GM18505 (cell line): ENCODE results near the gene PNPO.

Source experiments
- ATAC-seq: cut with Tn5 transposase; IDR thresholded peaks from one replicate; pipeline ENCODE4 v1.9.1; 2021; ENCODE audit not compliant: unreplicated experiment
- POLR2A ChIP-seq: IDR thresholded peaks from 4 replicates; pipeline ENCODE4 v1.6.1; 2011; ENCODE audit warnings: borderline replicate concordance; ENCODE audit not compliant: insufficient read depth, insufficient read length; ENCODE audit errors: extremely low read depth

PNPO gene

GRCh38 chr17:47964856-47965255 is 23.5 kb downstream of the PNPO start:
- no peak for TF ChIP-seq POLR2A
- no peak for ATAC-seq

- no peak for TF ChIP-seq POLR2A
- ATAC-seq = no peak
Observed at GRCh38 chr17:47966079-47966519, 24.7 kb downstream of the PNPO start.

GRCh38 chr17:47967607-47968252 is 26.4 kb downstream of the PNPO start:
- TF ChIP-seq POLR2A = no peak

GRCh38 chr17:47968836-47969235 is 27.5 kb downstream of the PNPO start:
- no peak for TF ChIP-seq POLR2A
- ATAC-seq = no peak

More at GRCh38 chr17:47967607-47968252, 26.4 kb downstream of the PNPO start:
- no peak for ATAC-seq

- TF ChIP-seq POLR2A = no peak
- no peak for ATAC-seq
Observed at GRCh38 chr17:47969930-47970724, 28.8 kb downstream of the PNPO start.

GRCh38 chr17:47970725-47971499 is 29.5 kb downstream of the PNPO start, which contains the start of gene CDK5RAP3:
TSS of gene CDK5RAP3 (plus strand) at chr17:47971113. CDS start at chr17:47971147, 34 bp downstream.
- peak; percentile 94 for ATAC-seq
- peak; percentile 95 for TF ChIP-seq POLR2A

GRCh38 chr17:47973541-47973940 is 32.2 kb downstream of the PNPO start:
- ATAC-seq = no peak
- no peak for TF ChIP-seq POLR2A

GRCh38 chr17:47975189-47975822 is 33.9 kb downstream of the PNPO start:
- ATAC-seq = no peak
- TF ChIP-seq POLR2A = no peak

- ATAC-seq = no peak
Observed at GRCh38 chr17:47975823-47976205, 34.4 kb downstream of the PNPO start.

GRCh38 chr17:47978324-47978723 is 37.0 kb downstream of the PNPO start:
- no peak for ATAC-seq
- TF ChIP-seq POLR2A = no peak

More at GRCh38 chr17:47975823-47976205, 34.4 kb downstream of the PNPO start:
- TF ChIP-seq POLR2A = no peak

GRCh38 chr17:47980541-47980940 is 39.2 kb downstream of the PNPO start:
- ATAC-seq = no peak
- TF ChIP-seq POLR2A = no peak

GRCh38 chr17:47981462-47981861 is 40.1 kb downstream of the PNPO start:
- no peak for TF ChIP-seq POLR2A
- ATAC-seq = no peak
